NCI-H446 treated with DMSO at 0.1 percent for 48 hours (cell line): Measurements from ENCODE around the gene LY6G6C.

ENCODE experiments used
- DNase-seq: peaks from one replicate; lab custom pipeline; 2025; lab: John Stamatoyannopoulos, UW

The LY6G6C gene

DNA sequence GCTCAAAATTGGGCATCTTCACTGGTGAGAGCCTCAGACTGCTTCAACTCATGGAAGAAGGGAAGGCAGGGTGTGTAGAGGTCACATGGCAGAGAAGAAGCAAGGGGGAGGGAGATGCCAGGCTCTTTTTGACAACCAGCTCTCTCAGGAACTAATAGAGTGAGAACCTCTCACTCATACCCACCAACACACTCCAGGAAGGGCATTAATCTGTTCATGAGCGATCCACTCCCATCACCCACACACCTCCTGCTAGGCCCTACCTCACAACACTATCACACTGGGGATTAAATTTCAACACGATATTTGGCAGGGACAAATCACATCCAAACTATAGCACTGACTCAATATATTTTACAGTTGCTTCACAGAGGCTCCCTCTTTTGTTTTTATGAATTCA is 20.3 kb upstream of the LY6G6C start:
- DNase-seq = no peak

DNA sequence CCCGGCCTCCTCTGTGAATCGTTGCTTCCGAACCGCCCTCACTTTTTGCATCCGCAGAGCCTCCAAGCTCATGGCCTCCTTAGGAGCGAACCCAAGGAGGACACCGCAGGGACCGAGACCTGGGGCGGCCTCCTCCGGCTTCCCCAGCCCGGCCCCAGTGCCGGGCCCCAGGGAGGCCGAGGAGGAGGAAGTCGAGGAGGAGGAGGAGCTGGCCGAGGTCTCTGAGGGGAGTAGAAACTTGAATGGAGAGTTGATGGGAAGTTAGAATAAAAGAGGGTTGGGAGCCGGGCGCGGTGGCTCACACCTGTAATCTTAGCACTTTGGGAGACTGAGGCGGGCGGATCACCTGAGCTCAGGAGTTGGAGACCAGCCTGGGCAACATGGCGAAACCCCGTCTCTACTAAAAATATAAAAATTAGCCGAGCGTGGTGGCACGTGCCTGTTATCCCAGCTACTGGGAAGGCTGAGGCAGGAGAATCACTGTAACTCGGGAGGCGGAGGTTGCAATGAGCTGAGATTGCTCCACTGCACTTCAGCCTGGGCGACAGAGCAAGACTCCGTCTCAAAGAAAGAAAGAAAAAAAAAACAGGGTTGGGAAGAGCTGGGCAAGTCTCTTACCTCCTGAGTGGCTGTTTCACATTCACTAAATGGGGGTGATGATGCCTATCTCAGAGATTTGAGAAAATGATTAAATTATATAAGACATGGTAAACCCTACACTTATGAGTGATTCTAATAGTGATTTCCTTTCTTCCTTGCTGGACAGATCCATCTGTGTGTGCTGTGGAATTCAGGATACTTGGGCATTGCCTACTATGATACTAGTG is 19.1 kb upstream of the LY6G6C start:
- no peak for DNase-seq

DNA sequence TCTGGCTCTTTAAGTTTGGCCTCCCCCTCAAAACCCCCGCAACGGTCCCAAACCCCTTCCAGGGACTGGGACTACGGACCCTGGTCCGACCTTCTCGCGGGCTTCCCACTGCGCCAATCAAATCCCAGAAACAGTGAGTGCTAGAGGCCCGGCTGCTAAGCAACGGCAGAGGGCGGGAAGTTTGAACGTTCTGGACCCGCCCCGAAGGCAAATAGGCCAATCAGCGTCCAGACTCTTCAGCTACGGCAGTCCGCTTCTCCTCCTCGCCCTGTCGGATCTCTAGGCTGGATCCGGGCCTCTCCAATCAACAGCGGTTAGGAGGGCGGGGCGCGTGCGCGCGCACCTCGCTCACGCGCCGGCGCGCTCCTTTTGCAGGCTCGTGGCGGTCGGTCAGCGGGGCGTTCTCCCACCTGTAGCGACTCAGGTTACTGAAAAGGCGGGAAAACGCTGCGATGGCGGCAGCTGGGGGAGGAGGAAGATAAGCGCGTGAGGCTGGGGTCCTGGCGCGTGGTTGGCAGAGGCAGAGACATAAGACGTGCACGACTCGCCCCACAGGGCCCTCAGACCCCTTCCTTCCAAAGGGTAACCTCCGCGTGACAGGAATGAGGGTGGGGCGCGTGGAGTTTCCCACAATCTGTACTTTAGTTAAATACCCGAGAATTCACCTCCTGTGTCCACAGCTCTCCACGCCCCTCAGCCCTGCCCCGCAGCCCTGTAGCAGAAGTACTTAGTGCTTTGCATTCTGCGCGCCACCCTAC is 18.3 kb upstream of the LY6G6C start, which contains the start of gene MSH5:
Gene MSH5 (plus strand): TSS at position 367 of the 758 bp plus-strand sequence. CDS start 462 bp downstream, outside the sequence.
- peak; percentile 99 for DNase-seq

DNA sequence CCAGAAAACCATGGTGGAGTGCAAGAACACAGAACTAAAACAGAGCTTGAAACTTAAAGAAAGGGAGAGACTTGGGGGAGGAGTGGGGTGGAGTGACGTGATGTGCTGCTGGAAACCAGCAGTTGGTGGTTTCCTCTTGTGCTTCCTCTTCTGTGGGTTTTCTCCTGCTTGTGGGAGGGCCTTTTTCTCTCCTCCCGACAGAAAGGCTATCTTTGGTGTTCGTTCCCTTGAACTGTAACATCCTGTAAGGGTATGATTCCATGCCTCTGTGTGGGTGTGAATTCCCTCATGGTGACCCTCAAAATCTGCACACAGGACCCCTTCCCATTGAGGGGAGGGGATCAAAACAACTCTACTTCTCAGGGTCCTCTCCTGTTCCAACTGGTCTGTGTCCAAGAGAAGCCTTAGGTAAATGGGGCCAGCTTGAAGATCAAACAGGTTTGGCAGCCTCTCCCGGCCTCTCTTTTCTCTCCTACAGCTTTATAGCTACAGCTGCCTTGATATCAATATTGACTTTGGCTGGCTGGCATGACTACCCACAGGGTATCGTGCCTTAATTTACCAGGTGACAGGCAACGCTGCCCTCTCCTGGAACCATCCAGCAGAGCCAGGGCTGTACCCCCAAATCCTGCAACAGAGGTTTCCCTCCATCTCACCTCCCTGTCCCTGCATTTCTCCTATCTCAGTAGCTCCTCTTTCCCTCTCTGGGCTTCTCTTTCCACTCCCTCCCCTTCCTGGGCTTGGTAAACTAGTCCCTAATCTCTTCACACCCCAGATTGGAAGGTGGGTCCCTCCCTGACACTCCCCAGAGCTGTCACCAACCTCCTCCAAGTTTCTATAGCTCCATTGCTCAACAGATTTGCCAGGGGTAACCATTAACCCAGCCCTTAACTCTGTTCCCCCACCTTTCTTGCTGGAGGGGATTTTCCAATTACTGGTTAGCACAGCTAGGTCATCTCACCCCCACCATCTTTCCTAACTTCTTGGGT is 16.7 kb upstream of the LY6G6C start:
- no peak for DNase-seq

GRCh38 chr6:31737315-31737990 is 15.9 kb upstream of the LY6G6C start:
- DNase-seq = no peak

GRCh38 chr6:31736768-31737314 is 15.3 kb upstream of the LY6G6C start:
- no peak for DNase-seq

DNA sequence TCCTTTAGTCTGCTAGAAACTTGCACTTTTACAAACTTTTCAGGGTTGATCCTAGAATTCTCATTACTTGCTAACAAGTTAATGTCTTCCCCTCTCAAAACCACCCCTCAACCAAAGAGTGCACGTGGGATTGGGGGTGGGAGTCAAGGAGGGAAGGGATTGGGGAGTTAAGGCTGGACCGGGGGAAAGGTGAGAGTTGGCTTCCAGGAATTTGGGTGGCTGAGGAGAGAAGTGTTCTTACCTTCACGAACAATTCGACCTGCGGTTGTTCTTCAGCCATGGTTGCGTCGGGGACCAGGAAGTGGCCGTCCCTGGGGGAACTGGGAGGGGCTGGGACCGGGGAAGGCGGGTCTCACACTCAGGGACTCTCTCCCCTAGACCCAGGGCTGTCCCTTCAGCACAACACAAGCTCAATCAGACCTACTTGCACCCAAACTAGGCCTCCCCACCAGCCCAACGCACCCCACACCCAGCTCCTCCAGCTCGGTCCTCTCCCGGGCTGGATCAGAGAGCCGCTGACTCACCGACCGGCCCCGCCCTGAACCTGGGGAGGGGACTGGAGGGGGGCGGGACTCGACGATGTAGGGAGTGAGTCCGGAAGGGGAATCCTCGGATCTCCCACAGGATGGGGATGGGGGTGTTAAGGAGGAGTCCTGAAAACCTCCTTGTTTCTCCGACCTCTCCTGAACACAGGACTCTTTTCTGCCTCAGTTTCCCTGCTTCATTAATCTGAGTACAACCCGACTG is 14.6 kb upstream of the LY6G6C start, which contains the start of gene CLIC1:
Gene CLIC1 (minus strand): TSS at position 510 of the 747 bp plus-strand sequence. CDS start 230 bp downstream, at position 280.
- DNase-seq = peak; percentile 47

DNA sequence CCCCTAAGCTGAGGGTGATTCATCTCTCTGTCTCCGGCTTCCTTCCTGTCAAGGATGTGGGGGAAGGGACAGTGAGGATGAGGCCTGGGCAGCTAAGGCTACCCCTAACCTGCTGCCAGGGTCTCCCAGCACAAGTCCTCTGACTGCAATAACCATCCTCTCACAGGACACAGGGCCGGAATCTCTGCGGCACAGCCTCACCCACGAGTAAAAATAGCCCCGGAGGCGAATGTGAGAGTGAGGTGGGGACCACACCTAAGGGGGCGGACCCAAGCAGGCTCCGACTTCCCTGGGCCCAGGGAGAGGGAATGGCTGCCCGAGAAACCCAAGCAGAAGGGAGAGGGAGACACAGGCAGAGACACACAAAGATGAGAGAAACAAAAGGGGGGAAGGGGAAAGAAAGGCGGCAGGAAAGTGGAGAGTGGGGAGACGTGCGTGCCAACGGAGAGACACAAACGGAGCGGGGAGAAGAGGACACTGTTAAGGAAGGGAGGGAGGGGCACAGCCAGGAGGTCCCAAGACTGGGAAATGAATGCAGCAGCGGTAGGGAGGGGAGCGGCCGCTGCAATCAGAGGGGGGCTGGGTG is 13.4 kb upstream of the LY6G6C start:
- DNase-seq = no peak

GRCh38 chr6:31734247-31734820 is 12.8 kb upstream of the LY6G6C start:
- DNase-seq = no peak

- DNase-seq = no peak
These were observed 12.2 kb upstream of the LY6G6C start for GRCh38 chr6:31733734-31734133.

- DNase-seq = no peak
These were observed 10.5 kb upstream of the LY6G6C start for GRCh38 chr6:31732029-31732428.

GRCh38 chr6:31730631-31731086 is 9.1 kb upstream of the LY6G6C start:
- DNase-seq = no peak

- DNase-seq = peak; percentile 37
These were observed 8.6 kb upstream of the LY6G6C start for GRCh38 chr6:31729979-31730630.

GRCh38 chr6:31729515-31729978 is 8.0 kb upstream of the LY6G6C start:
- DNase-seq = no peak

DNA sequence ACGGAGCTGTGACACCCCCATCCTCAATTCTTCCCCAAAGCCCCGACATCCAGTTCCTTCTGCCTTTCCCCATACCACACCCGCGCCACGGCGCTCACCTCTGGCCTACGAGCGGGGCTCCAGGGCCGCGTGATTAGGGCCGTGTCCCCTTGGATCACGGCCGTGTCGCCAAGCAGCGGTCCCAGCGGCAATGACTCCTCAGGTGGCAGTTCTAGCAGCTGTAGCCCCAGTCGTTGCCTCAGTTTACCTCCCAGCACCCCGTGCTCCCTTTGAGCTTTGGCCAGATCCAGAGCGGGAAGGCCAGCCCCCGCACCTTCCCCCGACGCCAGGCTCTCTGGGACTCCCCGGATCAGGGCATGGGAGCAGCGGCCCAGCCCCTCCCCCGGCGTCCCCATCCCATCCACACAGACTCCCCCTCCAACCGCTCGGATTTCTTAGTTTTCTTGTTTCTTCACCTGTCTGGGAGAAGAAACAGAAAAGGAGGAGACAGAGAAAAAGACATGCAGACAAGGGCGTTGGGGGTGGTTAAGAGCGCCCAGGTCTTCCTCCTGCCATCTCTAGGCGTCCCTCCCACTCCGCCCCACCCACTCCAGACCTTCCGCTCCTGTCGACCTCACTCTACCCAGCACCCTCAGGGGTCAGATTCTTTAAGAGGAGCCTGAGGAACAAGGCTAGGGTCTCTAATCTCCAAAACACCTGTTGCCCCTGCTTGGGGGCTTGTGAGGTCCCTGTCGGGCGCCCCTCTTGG is 7.4 kb upstream of the LY6G6C start, which contains the start of gene DDAH2:
Gene DDAH2 (minus strand): TSS at position 533 of the 748 bp plus-strand sequence. CDS start 138 bp downstream, at position 395.
- no peak for DNase-seq

DNA sequence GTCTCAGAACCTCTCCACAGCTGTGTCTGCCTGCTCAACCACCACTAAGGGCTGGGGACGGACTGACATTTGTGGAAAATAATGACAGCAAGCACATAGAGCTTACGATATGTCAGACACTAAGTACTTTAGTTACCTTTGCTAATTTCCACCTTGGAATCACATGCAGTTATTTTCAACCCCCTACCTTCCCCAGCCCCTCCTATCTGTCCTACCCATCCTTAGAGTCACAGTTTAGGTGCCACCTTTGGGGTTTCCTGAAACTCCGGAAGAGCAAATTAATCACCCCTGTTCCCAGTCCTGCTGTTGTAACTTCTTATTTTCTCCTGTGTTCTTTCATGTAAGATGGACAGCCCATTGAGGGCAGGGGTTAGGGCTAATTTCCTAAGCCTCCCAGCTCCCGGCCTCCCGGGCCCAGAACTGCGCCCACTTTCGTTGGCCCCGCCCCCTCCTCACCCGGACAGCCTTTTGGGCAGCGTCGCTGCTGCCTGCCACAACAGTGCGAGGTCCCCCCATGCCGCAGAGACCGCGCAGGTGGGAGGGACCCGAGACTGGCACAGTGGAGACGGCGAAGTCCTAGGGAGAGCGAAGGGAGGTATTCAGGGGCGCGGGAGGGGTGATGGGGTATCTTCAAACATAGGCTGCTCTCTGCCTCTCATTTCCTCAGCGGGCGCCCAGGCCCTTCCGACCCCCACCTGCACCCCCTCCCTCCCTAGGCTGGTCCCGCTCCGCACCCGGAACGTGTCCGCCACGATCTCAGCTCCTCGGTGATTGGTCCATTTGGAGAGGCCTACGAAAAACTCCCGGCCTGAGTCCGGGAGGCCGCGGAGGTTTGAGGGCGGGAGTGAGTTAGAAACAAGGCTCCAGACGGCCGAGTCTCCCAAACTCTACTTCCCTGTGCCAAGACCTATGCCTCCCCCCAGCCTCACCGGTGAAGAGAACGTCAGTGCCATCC is 6.4 kb upstream of the LY6G6C start:
- no peak for DNase-seq
